HG03558 (cell line): ENCODE measurements around the gene PLCB1.
"Not testable (repeated sequence)": the region's sequence is repeated elsewhere in the genome, so short reads cannot be mapped to it uniquely, and the experiment has no call there.

Source experiments
- ATAC-seq: cut with Tn5 transposase; IDR thresholded peaks from one replicate; pipeline ENCODE4 v1.9.1; 2021; ENCODE audit warnings: moderate number of reproducible peaks; ENCODE audit not compliant: unreplicated experiment; ENCODE audit errors: extremely low read depth

Gene PLCB1

GRCh38 chr20:8154638-8155037 lies 22.6 kb downstream of the PLCB1 start:
- ATAC-seq: no peak

DNA sequence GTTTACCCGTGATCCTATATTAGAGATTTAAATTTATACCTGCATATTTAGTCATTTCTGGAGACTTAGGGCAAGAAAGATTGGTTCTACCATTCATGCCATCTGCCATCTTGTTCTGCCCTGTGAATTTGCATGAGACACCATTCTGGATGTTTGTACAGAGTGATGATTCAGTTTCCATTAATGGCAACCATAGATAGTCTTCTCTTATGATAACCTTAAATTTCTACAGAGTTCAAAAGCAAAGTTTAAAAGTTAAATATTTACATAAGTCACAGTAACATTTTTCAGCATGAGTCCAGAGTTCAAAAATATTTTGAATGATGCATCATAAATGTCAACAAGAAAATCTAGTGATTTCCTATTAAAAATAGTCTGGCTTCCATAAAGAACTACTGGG lies 23.2 kb downstream of the PLCB1 start:
- no peak for ATAC-seq

DNA sequence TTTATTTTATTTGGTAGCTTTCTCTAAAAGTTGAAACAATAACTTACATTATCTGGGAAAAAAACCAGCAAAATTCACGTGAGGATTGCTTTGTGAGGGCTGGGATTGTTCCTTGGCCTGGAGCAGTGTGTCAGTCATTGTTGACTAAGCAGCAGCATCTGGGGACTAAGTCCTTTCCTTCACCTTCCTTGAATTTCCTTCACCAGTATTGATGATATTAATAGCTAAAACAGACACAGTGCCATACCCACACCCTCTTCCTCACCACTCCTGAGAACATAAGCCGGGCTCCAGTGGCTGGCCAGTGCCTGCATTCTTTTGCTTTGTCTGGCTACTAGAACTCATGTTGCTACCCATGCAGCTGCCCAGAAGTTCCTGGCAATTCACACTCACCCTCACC lies 23.7 kb downstream of the PLCB1 start:
- no peak for ATAC-seq

DNA sequence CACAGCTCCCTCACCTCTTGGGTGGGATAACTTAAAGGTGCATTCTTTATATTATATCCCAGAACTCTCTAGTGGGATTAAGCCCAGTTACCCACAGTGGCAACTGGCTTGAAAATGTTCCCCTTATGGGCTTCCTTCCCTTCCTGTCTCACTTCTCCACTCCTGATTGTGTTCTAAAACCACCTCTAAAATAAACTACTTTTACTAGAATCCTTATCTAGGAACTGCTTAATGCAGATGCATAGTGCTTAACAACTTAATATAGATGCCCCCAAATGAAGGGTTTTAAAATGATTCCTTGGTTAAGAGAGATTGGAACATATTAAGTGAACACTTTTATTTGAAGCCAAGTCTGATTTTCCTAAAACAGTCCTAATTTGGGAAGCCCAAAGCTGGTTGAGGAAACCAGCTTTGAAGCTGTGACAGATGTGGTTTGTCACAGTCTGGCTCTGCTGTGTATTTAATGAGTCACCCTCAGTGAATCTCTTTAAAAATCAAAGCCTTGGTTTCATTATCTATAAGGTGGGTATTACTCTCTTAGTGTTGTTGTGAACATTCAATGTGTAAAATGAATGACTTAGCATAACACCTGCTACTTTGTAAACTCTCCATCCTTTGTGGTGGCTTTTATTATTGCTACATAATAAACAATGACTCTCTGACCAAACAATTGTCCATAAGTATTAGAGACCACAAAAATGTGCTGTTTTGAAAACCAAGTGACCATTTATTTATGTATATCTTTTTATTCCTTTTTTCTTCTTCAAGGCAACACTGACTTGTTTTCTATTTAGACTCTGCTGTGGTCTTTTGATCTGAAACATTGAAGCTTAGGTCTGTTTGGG lies 24.4 kb downstream of the PLCB1 start:
- ATAC-seq: peak; percentile 73

GRCh38 chr20:8159217-8159616 lies 27.2 kb downstream of the PLCB1 start:
- not testable (repeated sequence) for ATAC-seq

GRCh38 chr20:8161264-8162071 lies 29.4 kb downstream of the PLCB1 start:
- no peak for ATAC-seq

DNA sequence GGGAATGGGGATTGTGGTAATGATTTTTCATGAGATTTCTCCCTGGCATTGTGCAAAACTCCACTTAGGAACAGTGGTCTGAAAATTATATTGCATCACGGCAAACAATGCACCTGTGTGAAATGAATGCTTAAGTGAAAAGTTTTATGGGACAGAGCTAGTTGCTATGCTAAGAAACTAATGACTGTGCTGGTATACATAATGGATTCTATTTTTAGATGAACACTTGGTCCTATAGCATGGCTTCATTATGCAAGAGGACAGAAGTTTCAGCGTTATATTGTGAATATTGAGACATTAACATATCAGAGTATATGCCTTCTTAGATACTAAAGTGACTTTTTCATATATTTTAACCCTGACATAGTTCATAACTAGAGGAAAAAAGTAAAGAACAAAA lies 30.5 kb downstream of the PLCB1 start:
- ATAC-seq: no peak

- ATAC-seq: no peak
Observed at GRCh38 chr20:8163543-8163942, 31.5 kb downstream of the PLCB1 start.

DNA sequence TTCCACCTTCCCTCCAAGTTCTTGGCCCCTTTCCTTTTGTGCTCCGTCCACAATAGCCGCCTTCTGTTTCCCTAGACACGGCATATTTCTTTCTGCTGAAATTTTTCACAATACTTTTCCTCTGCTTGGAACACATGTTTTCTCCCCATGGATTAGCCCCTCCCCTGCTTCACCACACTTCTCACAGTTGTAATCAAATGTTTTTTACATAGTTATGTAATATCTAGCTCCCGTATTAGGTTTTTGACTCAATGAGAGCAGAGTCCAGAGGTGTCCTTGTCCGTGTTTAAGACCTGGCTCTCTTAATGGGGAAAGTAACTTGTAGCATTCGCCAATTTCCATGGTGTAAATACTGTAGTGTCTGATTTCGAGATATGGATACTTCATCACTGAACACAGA lies 34.7 kb downstream of the PLCB1 start:
- no peak for ATAC-seq

GRCh38 chr20:8168785-8169288 lies 36.8 kb downstream of the PLCB1 start:
- ATAC-seq: no peak

DNA sequence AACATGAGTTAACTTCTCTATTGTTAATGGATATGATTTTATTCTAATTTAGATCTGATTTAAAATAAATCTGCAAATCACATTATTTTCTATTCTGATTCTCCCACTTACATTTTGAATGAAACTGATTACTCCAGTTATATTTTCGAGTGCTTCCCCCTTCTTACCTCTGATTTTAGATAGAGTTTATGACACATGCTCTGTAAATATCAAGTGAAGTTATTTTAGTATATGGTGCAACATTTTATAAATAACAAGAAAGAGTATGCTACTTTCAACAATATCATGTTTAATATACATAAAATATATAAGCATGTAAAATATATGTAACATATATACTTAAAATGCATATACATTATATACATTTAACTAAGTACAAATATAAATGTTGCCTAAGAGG lies 38.9 kb downstream of the PLCB1 start:
- no peak for ATAC-seq

DNA sequence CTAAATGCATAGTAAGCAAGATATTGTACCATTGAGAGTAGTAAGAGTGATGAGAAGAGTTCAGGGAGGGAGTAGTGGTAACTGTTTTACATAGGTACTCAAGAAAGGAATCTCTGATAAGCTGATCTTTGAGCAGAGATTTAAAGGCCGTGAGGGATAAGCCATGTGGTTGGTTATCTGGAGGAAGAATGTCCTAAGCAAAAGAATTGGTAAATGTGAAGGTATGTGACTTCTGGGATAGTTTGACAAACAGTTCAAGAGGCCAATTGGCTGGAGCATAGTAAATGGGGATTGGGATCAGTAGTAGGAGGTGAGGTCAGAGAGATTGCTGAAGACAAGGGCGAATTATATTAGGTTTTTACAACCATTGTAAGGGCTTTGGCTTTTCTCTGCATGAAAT lies 40.1 kb downstream of the PLCB1 start:
- ATAC-seq: no peak

GRCh38 chr20:8175741-8176675 lies 43.9 kb downstream of the PLCB1 start:
- no peak for ATAC-seq

- no peak for ATAC-seq
Observed at GRCh38 chr20:8183526-8183925, 51.5 kb downstream of the PLCB1 start.

DNA sequence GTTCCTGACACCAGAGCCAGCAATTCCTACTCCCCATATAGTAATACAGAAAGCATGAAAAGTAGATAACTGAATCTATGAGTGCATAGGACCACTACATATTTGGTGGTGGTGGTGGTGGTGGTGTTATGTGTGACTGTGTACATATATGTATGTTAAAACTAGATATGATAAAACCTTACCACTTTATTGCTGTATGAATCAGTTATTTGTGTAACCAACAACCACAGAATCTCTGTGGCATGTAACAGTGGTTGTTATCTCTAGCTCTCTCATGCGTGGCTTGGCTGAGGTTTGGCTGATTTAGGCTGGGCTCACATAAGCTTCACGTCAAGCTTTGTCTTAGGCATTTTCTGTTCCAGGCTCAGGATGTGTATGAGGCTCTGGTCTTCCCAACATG lies 55.7 kb downstream of the PLCB1 start:
- no peak for ATAC-seq

GRCh38 chr20:8190043-8190880 lies 58.2 kb downstream of the PLCB1 start:
- ATAC-seq: no peak

- no peak for ATAC-seq
Observed at GRCh38 chr20:8194721-8195120, 62.7 kb downstream of the PLCB1 start.

- no peak for ATAC-seq
Observed at GRCh38 chr20:8196096-8196495, 64.0 kb downstream of the PLCB1 start.

DNA sequence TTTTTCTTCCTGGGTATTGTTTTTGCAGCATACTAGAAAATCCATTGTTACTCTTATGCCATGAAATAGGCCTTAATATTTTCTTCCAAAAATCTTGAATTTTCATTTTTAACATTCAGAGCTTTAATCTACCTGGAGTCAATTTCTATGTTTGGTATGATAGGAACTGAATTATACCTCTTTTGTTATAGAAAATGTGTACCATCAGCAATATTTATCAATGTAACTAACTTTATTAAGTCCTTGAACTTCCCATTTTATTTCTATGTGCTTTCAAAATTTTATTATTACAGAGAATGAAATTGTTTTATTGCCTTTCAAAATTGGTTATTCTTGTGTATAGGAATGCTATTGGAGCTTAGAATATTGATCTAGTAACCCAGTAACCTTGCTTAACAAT lies 68.2 kb downstream of the PLCB1 start:
- ATAC-seq: no peak
